ACC112 (cell line): ENCODE data around the gene UBR4.

Experiments used
- H2AFZ ChIP-seq: fragments of 200-600 bp; sonication (generic); one replicate; pipeline ENCODE4 v1.6.0; 2017; ENCODE audit warnings: antibody characterized with exemption, low read length; ENCODE audit not compliant: unreplicated experiment
- H3K27ac ChIP-seq: fragments of 200-600 bp; sonication (generic); 2 replicates; pipeline ENCODE4 v1.5.1; 2014; ENCODE audit warnings: low read depth, mild to moderate bottlenecking, antibody characterized with exemption, low read length, moderate library complexity
- H3K27me3 ChIP-seq: fragments of 200-600 bp; sonication (generic); 2 replicates; pipeline ENCODE4 v1.6.1; 2014; ENCODE audit warnings: mild to moderate bottlenecking, antibody characterized with exemption, low read length, moderate library complexity, mixed read lengths; ENCODE audit not compliant: insufficient read depth
- H3K36me3 ChIP-seq: fragments of 200-600 bp; sonication (generic); 2 replicates; pipeline ENCODE4 v1.6.1; 2016; ENCODE audit warnings: mild to moderate bottlenecking, antibody characterized with exemption, low read length, moderate library complexity, mixed read lengths; ENCODE audit not compliant: insufficient read depth
- H3K4me1 ChIP-seq: fragments of 200-600 bp; sonication (generic); one replicate; pipeline ENCODE4 v1.6.1; 2016; ENCODE audit warnings: low read length, mixed read lengths; ENCODE audit not compliant: insufficient read depth, unreplicated experiment, control insufficient read depth
- H3K4me3 ChIP-seq: fragments of 200-600 bp; sonication (generic); 2 replicates; pipeline ENCODE4 v1.5.1; 2014; ENCODE audit warnings: mild to moderate bottlenecking, low read depth, low read length
- H3K79me2 ChIP-seq: fragments of 200-600 bp; sonication (generic); one replicate; pipeline ENCODE4 v1.6.0; 2016; ENCODE audit warnings: low read length; ENCODE audit not compliant: control insufficient read depth, unreplicated experiment, insufficient read depth

The UBR4 gene

GRCh38 chr1:19042675-19043578, 167.1 kb downstream of the UBR4 start:
- H3K4me1 ChIP-seq, result peaks cover 16% of the 10 kb centered on the region
- H3K27me3 ChIP-seq, result peaks cover 29% of the 10 kb centered on the region
- H3K4me3 ChIP-seq, result no peak overlapping the region
- no peaks in the 10 kb centered on the region for H3K36me3 ChIP-seq
- no peak overlapping the region for H2AFZ ChIP-seq
- no peak overlapping the region for H3K27ac ChIP-seq
- H3K79me2 ChIP-seq, result no peaks in the 10 kb centered on the region

GRCh38 chr1:19040010-19040680, 169.9 kb downstream of the UBR4 start:
- no peak overlapping the region for H3K4me3 ChIP-seq
- H3K4me1 ChIP-seq, result peaks cover 4% of the 10 kb centered on the region
- peaks cover 37% of the 10 kb centered on the region for H3K27me3 ChIP-seq
- no peak overlapping the region for H3K27ac ChIP-seq
- no peak overlapping the region for H2AFZ ChIP-seq
- H3K79me2 ChIP-seq, result no peaks in the 10 kb centered on the region
- no peaks in the 10 kb centered on the region for H3K36me3 ChIP-seq

GRCh38 chr1:19038732-19039131, 171.3 kb downstream of the UBR4 start:
- Histone ChIP-seq H3K4me3 (no peak overlapping the region), H3K36me3 (no peaks in the 10 kb centered on the region), H3K27me3 (peaks cover 37% of the 10 kb centered on the region), H3K4me1 (peaks cover 5% of the 10 kb centered on the region), H2AFZ (no peak overlapping the region), H3K79me2 (no peaks in the 10 kb centered on the region), H3K27ac (no peak overlapping the region)

- Histone ChIP-seq H3K27ac (no peak overlapping the region), H2AFZ (no peak overlapping the region), H3K27me3 (peaks cover 36% of the 10 kb centered on the region), H3K4me1 (peaks cover 9% of the 10 kb centered on the region), H3K4me3 (no peak overlapping the region), H3K79me2 (no peaks in the 10 kb centered on the region), H3K36me3 (no peaks in the 10 kb centered on the region)
Observed at GRCh38 chr1:19038096-19038495, 172.0 kb downstream of the UBR4 start.

GRCh38 chr1:19037659-19038058, 172.4 kb downstream of the UBR4 start:
- H3K27me3 ChIP-seq, result peaks cover 32% of the 10 kb centered on the region

GRCh38 chr1:19036813-19037605, 173.1 kb downstream of the UBR4 start:
- no peaks in the 10 kb centered on the region for H3K36me3 ChIP-seq
- H3K27ac ChIP-seq, result no peak overlapping the region
- H3K79me2 ChIP-seq, result no peaks in the 10 kb centered on the region
- no peak overlapping the region for H2AFZ ChIP-seq
- no peak overlapping the region for H3K4me3 ChIP-seq
- H3K27me3 ChIP-seq, result peaks cover 28% of the 10 kb centered on the region
- H3K4me1 ChIP-seq, result peaks cover 9% of the 10 kb centered on the region

More at GRCh38 chr1:19037659-19038058, 172.4 kb downstream of the UBR4 start:
- Histone ChIP-seq H3K4me1 (peaks cover 9% of the 10 kb centered on the region), H3K27ac (no peak overlapping the region), H3K4me3 (no peak overlapping the region), H3K36me3 (no peaks in the 10 kb centered on the region), H3K79me2 (no peaks in the 10 kb centered on the region), H2AFZ (no peak overlapping the region)

GRCh38 chr1:19036041-19036812, 173.8 kb downstream of the UBR4 start:
- Histone ChIP-seq H3K27me3 (peaks cover 29% of the 10 kb centered on the region), H3K79me2 (no peaks in the 10 kb centered on the region), H3K4me3 (no peak overlapping the region), H3K36me3 (no peaks in the 10 kb centered on the region), H2AFZ (no peak overlapping the region), H3K4me1 (peaks cover 9% of the 10 kb centered on the region), H3K27ac (no peak overlapping the region)

GRCh38 chr1:19035377-19036040, 174.6 kb downstream of the UBR4 start:
- no peak overlapping the region for H2AFZ ChIP-seq
- no peak overlapping the region for H3K27ac ChIP-seq
- H3K27me3 ChIP-seq, result peaks cover 27% of the 10 kb centered on the region
- H3K4me1 ChIP-seq, result peaks cover 9% of the 10 kb centered on the region
- no peak overlapping the region for H3K4me3 ChIP-seq
- no peaks in the 10 kb centered on the region for H3K36me3 ChIP-seq
- no peaks in the 10 kb centered on the region for H3K79me2 ChIP-seq

GRCh38 chr1:19034721-19035120, 175.3 kb downstream of the UBR4 start:
- Histone ChIP-seq H3K36me3 (no peaks in the 10 kb centered on the region), H3K4me3 (no peak overlapping the region), H3K27ac (no peak overlapping the region), H2AFZ (no peak overlapping the region), H3K4me1 (peaks cover 9% of the 10 kb centered on the region), H3K27me3 (peaks cover 24% of the 10 kb centered on the region), H3K79me2 (no peaks in the 10 kb centered on the region)
